GM23338 (cell line): ENCODE measurements around the gene EHD4. TPM values are rescaled to one million over a fixed set of nuclear protein-coding genes. Genes with fewer than 3 reads are reported as not detected.

Experiments used
- ATAC-seq: fragments of 200-7000 bp; cut with Tn5 transposase; 3 replicates; pipeline ENCODE4 v1.9.1; 2020
- DNase-seq: peaks from one replicate; pipeline ENCODE4 v3.0.0-alpha.2; 2015; ENCODE audit warnings: low spot score
- H2AFZ ChIP-seq: fragments of 200-600 bp; sonication (generic); 2 replicates; pipeline ENCODE4 v1.8.0; 2016; ENCODE audit warnings: antibody characterized with exemption, mild to moderate bottlenecking, moderate library complexity
- H3F3A ChIP-seq: fragments of 200-600 bp; sonication (generic); replicated peaks from 2 replicates; pipeline ENCODE4 v1.8.0; 2017; ENCODE audit warnings: antibody characterized with exemption, mixed run types, low read depth
- H3K27ac ChIP-seq: fragments of 200-600 bp; sonication (generic); 2 replicates; pipeline ENCODE4 v1.6.1; 2016; ENCODE audit warnings: low read depth
- H3K27me3 ChIP-seq: fragments of 200-600 bp; sonication (generic); 2 replicates; pipeline ENCODE4 v1.8.0; 2016; ENCODE audit warnings: mild to moderate bottlenecking, mixed run types, moderate library complexity; ENCODE audit not compliant: insufficient read depth
- H3K36me3 ChIP-seq: fragments of 200-600 bp; sonication (generic); 2 replicates; pipeline ENCODE4 v1.8.0; 2016; ENCODE audit warnings: mild to moderate bottlenecking; ENCODE audit not compliant: insufficient read depth
- H3K4me1 ChIP-seq: fragments of 200-600 bp; sonication (generic); 2 replicates; pipeline ENCODE4 v1.8.0; 2016; ENCODE audit warnings: mild to moderate bottlenecking, moderate library complexity; ENCODE audit not compliant: insufficient read depth
- H3K4me2 ChIP-seq: fragments of 200-600 bp; sonication (generic); 2 replicates; pipeline ENCODE4 v1.7.1; 2017; ENCODE audit warnings: mixed run types
- H3K4me3 ChIP-seq: fragments of 200-600 bp; sonication (generic); 2 replicates; pipeline ENCODE4 v1.6.1; 2016; ENCODE audit warnings: mixed run types
- H3K79me2 ChIP-seq: fragments of 200-600 bp; sonication (generic); replicated peaks from 2 replicates; pipeline ENCODE4 v1.8.0; 2017; ENCODE audit warnings: mild to moderate bottlenecking; ENCODE audit not compliant: insufficient read depth
- H3K9me2 ChIP-seq: fragments of 200-600 bp; sonication (generic); 2 replicates; pipeline ENCODE4 v1.8.0; 2017; ENCODE audit not compliant: insufficient read depth
- H4K20me1 ChIP-seq: fragments of 200-600 bp; sonication (generic); replicated peaks from 2 replicates; pipeline ENCODE4 v1.8.0; 2017; ENCODE audit warnings: mild to moderate bottlenecking; ENCODE audit not compliant: insufficient read depth
- H3K27ac Mint-ChIP-seq: 2 replicates; pipeline ENCODE4 v1.8.0; 2020; ENCODE audit warnings: inconsistent platforms, mild to moderate bottlenecking, moderate library complexity, mixed read lengths
- H3K27me3 Mint-ChIP-seq: 3 replicates; pipeline ENCODE4 v1.8.0; 2022; ENCODE audit warnings: low read depth, mild to moderate bottlenecking, moderate library complexity, mixed read lengths, inconsistent platforms; ENCODE audit not compliant: insufficient read depth, poor library complexity
- H3K36me3 Mint-ChIP-seq: 3 replicates; pipeline ENCODE4 v1.8.0; 2021; ENCODE audit warnings: low read depth, mild to moderate bottlenecking, inconsistent platforms, moderate library complexity, mixed read lengths
- H3K4me1 Mint-ChIP-seq: 3 replicates; pipeline ENCODE4 v1.8.0; 2020; ENCODE audit warnings: mild to moderate bottlenecking, inconsistent platforms, mixed read lengths
- H3K4me3 Mint-ChIP-seq: 3 replicates; pipeline ENCODE4 v1.8.0; 2021; ENCODE audit warnings: moderate library complexity, mild to moderate bottlenecking, inconsistent platforms, mixed read lengths
- H3K9me3 Mint-ChIP-seq: 3 replicates; pipeline ENCODE4 v1.8.0; 2020; ENCODE audit warnings: moderate library complexity, mild to moderate bottlenecking, inconsistent platforms, mixed read lengths
- CREB1 ChIP-seq: fragments of 250-450 bp; sonication (Bioruptor Pico); IDR thresholded peaks from 2 replicates; pipeline ENCODE4 v1.5.0; 2020; ENCODE audit warnings: low read depth, mild to moderate bottlenecking, moderate library complexity
- CTCF ChIP-seq, 2 experiments: fragments of 200-600 bp in 1 of 2; sonication (generic) in 1 of 2; conservative IDR thresholded peaks; 2 replicates each; pipeline versions ENCODE4 v1.5.1 to v1.6.1; 2016 to 2017; ENCODE audit warnings: antibody characterized with exemption in 2 of 2, low read depth in 2 of 2, mild to moderate bottlenecking in 2 of 2, moderate library complexity in 1 of 2
- ETS1 ChIP-seq: IDR thresholded peaks from 2 replicates; pipeline ENCODE4 v1.6.1; 2016; ENCODE audit warnings: antibody characterized with exemption
- EZH2 ChIP-seq: fragments of 200-600 bp; sonication (generic); IDR thresholded peaks from one replicate; pipeline ENCODE4 v1.8.0; 2017; ENCODE audit warnings: antibody characterized with exemption, mild to moderate bottlenecking, low read depth; ENCODE audit not compliant: unreplicated experiment
- EZH2phosphoT487 ChIP-seq: fragments of 200-600 bp; sonication (generic); IDR thresholded peaks from one replicate; pipeline ENCODE4 v1.8.1; 2018; ENCODE audit warnings: antibody characterized with exemption; ENCODE audit not compliant: unreplicated experiment
- JUNB ChIP-seq: IDR thresholded peaks from one replicate; pipeline ENCODE4 v1.6.1; 2016; ENCODE audit warnings: antibody characterized with exemption; ENCODE audit not compliant: unreplicated experiment
- NANOG ChIP-seq: IDR thresholded peaks from 2 replicates; pipeline ENCODE4 v1.6.1; 2016; ENCODE audit warnings: antibody characterized with exemption, borderline replicate concordance
- POLR2AphosphoS5 ChIP-seq: IDR thresholded peaks from 2 replicates; pipeline ENCODE4 v1.6.1; 2016; ENCODE audit warnings: antibody characterized with exemption, low read depth
- REST ChIP-seq: IDR thresholded peaks from one replicate; pipeline ENCODE4 v1.6.1; 2018; ENCODE audit warnings: antibody characterized with exemption; ENCODE audit not compliant: unreplicated experiment
- STAT1 ChIP-seq: IDR thresholded peaks from one replicate; pipeline ENCODE4 v1.6.1; 2016; ENCODE audit warnings: antibody characterized with exemption; ENCODE audit not compliant: unreplicated experiment
- ZNF114 ChIP-seq: fragments of 250-450 bp; sonication (Bioruptor Pico); IDR thresholded peaks from 2 replicates; pipeline ENCODE4 v1.5.0; 2020; ENCODE audit warnings: mild to moderate bottlenecking, moderate library complexity
- ZNF331 ChIP-seq: fragments of 250-450 bp; sonication (Bioruptor Pico); IDR thresholded peaks from 2 replicates; pipeline ENCODE4 v1.5.0; 2020; ENCODE audit warnings: low read depth, mild to moderate bottlenecking, moderate library complexity
- ZNF462 ChIP-seq: fragments of 250-450 bp; sonication (Bioruptor Pico); IDR thresholded peaks from 2 replicates; pipeline ENCODE4 v1.5.0; 2020; ENCODE audit warnings: mild to moderate bottlenecking, moderate library complexity
- polyA plus RNA-seq: library from polyadenylated mRNA; unstranded; fragments of >200 nt; fragmentation: Nextera tagmentation; extraction: Ambion mirVana; gene quantifications from 2 replicates; pipeline ENCODE4 v1.2.1, GENCODE V29; 2016
- total RNA-seq: library from RNA; depleted of rRNA; stranded (reverse); fragments of >200 nt; shearing (Covaris generic); gene quantifications from 2 replicates; pipeline ENCODE4 v1.2.3, GENCODE V29; 2014

The EHD4 gene
- total and polyA plus RNA-seq, 2 experiments from 2014 or later = 13.0 to 31.0 TPM

- Histone ChIP-seq H3K4me3 (no peak overlapping the region), H3K4me2 (no peak overlapping the region), H2AFZ (0 out of 2 replicates have a peak overlapping the region, but pooled peaks have one; percentile 28), H4K20me1 (no peaks in the 10 kb centered on the region), H3F3A (no peaks in the 10 kb centered on the region), H3K4me1 (peaks cover 13% of the 10 kb centered on the region), H3K79me2 (no peaks in the 10 kb centered on the region), H3K27me3 (no peaks in the 10 kb centered on the region), H3K27ac (no peak overlapping the region), H3K9me2 (no peaks in the 10 kb centered on the region), H3K36me3 (no peaks in the 10 kb centered on the region)
- no peaks in the 10 kb centered on the region for H3K36me3 Mint-ChIP-seq
- H3K4me3 Mint-ChIP-seq = no peak overlapping the region
- TF ChIP-seq STAT1 = no peak
- no peak for TF ChIP-seq ETS1
- no peak for TF ChIP-seq JUNB
- TF ChIP-seq EZH2 = no peak
- no peak for TF ChIP-seq REST
- no peak for TF ChIP-seq ZNF331 (CRISPR knock-in tag)
- no peak for TF ChIP-seq CTCF (conservative IDR thresholded peaks at IDR 0.05; ENCODE audit: low read depth in 2 of 2)
- TF ChIP-seq ZNF462 (CRISPR knock-in tag) = no peak
- no peak for TF ChIP-seq POLR2AphosphoS5
- no peak for TF ChIP-seq CREB1 (CRISPR knock-in tag)
- TF ChIP-seq ZNF114 (CRISPR knock-in tag) = no peak
- no peak for TF ChIP-seq NANOG
- no peak for TF ChIP-seq EZH2phosphoT487
- no peaks in the 10 kb centered on the region for H3K9me3 Mint-ChIP-seq
- no peak for ATAC-seq
- no peak overlapping the region for H3K27ac Mint-ChIP-seq
- no peak for DNase-seq
- H3K27me3 Mint-ChIP-seq = peaks cover 4% of the 10 kb centered on the region
- peaks cover 19% of the 10 kb centered on the region for H3K4me1 Mint-ChIP-seq
These were observed 6.2 kb upstream of the EHD4 start for GRCh38 chr15:41978534-41978933.
